ENCODE results near the gene CPHXL2. TPM values are rescaled to one million over a fixed set of nuclear protein-coding genes. Genes with fewer than 3 reads are reported as not detected.
A peak's percentile ranks its signal among the peaks of the same experiment; 100 is the strongest.

Gene CPHXL2
- total RNA-seq, 4 donors from 2014 or later: not detected

DNA sequence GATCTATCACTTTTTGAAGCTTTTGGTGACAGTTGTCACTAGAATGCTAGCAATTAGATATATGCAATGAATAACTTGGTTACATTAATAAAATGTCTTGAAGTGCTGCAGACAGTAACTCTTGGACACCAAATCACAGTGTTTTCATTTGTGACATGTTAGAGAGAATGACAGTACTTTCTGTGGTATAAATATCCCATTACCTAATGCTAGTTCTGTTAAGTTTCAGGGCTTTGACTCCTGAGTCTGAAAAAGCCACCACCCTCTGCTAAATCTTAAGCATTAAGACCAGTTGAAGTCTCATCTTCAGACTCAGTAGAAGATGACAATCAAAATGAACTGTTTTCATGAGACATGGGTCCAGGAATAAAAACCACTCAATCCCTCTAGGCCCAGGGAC, 10.6 kb upstream of the CPHXL2 start:
- ATAC-seq (no peak), DNase-seq (no peak)
- Histone ChIP-seq H3K27ac (no peak overlapping the region), H3K4me3 (no peak overlapping the region), H3K4me1 (peaks cover 0 to 6% of the 10 kb centered on the region in 2 donors), H3K36me3 (no peaks in the 10 kb centered on the region), H3K9me3 (no peaks in the 10 kb centered on the region), H3K27me3 (no peaks in the 10 kb centered on the region)
- in situ Hi-C loops (cut with MboI; ENCODE audit: low sequenced_read_pairs in 4 of 4) (no loop called here), intact Hi-C loops (cut with DNase I; ENCODE audit: low total_unique reads) (no loop called here)
- TF ChIP-seq, protein P1, sequence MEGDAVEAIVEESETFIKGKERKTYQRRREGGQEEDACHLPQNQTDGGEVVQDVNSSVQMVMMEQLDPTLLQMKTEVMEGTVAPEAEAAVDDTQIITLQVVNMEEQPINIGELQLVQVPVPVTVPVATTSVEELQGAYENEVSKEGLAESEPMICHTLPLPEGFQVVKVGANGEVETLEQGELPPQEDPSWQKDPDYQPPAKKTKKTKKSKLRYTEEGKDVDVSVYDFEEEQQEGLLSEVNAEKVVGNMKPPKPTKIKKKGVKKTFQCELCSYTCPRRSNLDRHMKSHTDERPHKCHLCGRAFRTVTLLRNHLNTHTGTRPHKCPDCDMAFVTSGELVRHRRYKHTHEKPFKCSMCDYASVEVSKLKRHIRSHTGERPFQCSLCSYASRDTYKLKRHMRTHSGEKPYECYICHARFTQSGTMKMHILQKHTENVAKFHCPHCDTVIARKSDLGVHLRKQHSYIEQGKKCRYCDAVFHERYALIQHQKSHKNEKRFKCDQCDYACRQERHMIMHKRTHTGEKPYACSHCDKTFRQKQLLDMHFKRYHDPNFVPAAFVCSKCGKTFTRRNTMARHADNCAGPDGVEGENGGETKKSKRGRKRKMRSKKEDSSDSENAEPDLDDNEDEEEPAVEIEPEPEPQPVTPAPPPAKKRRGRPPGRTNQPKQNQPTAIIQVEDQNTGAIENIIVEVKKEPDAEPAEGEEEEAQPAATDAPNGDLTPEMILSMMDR (IDR thresholded peaks at IDR 0.05 in 4 of 5, conservative IDR thresholded peaks at IDR 0.05 in 1 of 5): no peak
- TF ChIP-seq POLR2A (IDR thresholded peaks at IDR 0.05): no peak

DNA sequence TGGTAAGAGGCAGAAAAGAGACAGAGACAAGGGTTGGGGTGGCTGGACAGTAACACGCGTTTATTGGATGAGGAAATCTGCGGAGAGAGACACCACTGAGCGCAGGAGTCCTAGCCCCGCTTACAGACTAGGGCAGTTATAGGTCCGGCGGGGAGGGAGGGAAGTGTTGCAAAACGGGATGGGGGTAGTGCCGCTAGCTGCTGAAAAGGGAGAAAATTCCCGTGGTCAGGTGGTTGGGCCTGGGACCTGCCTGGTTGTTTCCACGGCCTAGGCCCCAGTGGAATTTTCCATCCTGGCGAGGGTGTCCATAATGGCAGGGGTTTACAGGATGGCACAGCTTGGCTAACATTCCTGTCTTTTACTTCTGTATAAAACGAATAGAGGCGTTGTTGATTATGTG, 5.5 kb upstream of the CPHXL2 start:
- DNase-seq (no peak), ATAC-seq (no peak)
- Histone ChIP-seq H3K27ac (no peak overlapping the region), H3K4me3 (no peak overlapping the region), H3K27me3 (no peaks in the 10 kb centered on the region), H3K4me1 (peaks cover 0 to 3% of the 10 kb centered on the region in 2 donors), H3K36me3 (no peaks in the 10 kb centered on the region), H3K9me3 (no peaks in the 10 kb centered on the region)
- TF ChIP-seq POLR2A (IDR thresholded peaks at IDR 0.05): no peak
- TF ChIP-seq, protein P1 (IDR thresholded peaks at IDR 0.05 in 4 of 5, conservative IDR thresholded peaks at IDR 0.05 in 1 of 5): no peak
- intact Hi-C loops (cut with DNase I; ENCODE audit: low total_unique reads) (no loop called here), in situ Hi-C loops (cut with MboI; ENCODE audit: low sequenced_read_pairs in 4 of 4) (no loop called here)

DNA sequence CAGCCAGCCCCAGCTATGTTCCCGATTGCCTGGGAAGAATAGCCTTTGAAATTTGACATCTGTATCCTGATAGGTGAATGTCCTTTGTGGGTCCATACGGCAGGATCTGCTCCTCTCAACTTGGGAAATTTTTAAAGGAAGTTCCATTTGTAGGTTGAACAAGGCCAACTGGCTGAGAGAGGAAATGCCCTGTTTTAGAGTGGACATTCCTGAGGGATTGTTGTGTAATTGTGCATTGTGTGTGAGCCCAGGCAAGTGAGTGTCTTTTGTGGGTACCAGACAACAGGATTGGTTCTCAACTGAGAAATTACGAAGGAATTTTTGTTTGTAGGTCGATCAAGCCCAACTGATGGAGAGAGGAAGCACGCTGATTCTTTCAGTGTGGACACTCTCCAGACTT, 2.6 kb upstream of the CPHXL2 start:
- Histone ChIP-seq H3K9me3 (no peaks in the 10 kb centered on the region), H3K4me3 (no peak overlapping the region), H3K4me1 (no peaks in the 10 kb centered on the region), H3K36me3 (no peaks in the 10 kb centered on the region), H3K27me3 (no peaks in the 10 kb centered on the region), H3K27ac (peak overlapping the region in 1 of 4 donors; percentile 22)
- intact Hi-C loops (cut with DNase I; ENCODE audit: low total_unique reads): no loop called here
- TF ChIP-seq, protein P1 (IDR thresholded peaks at IDR 0.05 in 4 of 5, conservative IDR thresholded peaks at IDR 0.05 in 1 of 5): no peak
- TF ChIP-seq POLR2A (IDR thresholded peaks at IDR 0.05): no peak
- ATAC-seq (no peak), DNase-seq (no peak)
- in situ Hi-C loops (cut with MboI; ENCODE audit: low sequenced_read_pairs in 4 of 4): no loop called here

DNA sequence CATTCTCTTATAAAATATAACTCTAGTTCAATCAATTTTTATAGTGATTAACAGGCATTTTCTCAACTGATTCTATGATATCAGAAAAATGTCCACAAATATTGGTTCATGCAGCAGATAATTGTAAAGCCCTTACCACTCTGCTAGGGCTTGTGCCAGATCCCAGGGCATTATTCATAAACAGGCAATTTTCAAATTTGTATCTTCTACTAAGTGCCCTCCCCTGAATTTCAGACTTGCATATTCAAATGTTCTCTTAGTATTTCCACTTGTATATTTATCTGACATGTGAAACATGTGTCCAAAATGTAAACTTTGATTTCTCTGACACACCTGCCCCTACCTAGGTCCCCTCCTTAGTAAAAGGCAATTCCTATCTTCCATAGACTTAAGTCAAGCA, 9.3 kb downstream of the CPHXL2 start:
- in situ Hi-C loops (cut with MboI; ENCODE audit: low sequenced_read_pairs in 4 of 4): no loop called here
- TF ChIP-seq, protein P1 (IDR thresholded peaks at IDR 0.05 in 4 of 5, conservative IDR thresholded peaks at IDR 0.05 in 1 of 5): no peak
- TF ChIP-seq POLR2A (IDR thresholded peaks at IDR 0.05): no peak
- Histone ChIP-seq H3K36me3 (no peaks in the 10 kb centered on the region), H3K27me3 (no peaks in the 10 kb centered on the region), H3K27ac (no peak overlapping the region), H3K9me3 (no peaks in the 10 kb centered on the region), H3K4me1 (no peaks in the 10 kb centered on the region), H3K4me3 (no peak overlapping the region)
- DNase-seq (no peak), ATAC-seq (no peak)
- intact Hi-C loops (cut with DNase I; ENCODE audit: low total_unique reads): no loop called here

DNA sequence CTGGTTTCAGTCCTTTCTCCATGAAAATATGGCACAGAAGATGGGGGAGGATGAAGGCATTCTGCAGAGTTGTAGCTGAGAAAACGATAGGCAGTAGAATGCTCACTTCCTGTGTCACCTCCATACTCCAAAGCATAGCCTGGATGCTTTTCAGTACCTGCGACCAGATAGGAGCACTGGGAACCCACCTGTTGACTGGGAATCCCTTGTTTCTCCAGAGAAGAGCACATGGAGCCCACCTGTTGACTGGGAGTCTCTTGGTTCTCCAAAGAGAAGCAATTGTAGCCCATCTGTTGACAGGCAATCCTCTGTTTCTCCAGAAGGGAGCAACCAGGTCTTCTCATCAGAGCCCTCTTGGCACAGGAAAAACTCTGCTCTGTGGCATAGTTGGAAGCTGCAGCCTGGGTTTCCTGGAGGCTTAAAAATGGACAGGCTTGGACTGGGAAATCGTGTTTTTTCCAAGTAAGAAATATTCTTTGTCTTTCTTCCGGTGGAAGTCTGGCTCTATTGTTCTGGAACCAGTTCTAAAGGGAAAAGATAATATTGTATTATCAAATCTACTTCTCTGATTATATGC, 16.0 kb downstream of the CPHXL2 start:
- ATAC-seq: no peak
- Histone ChIP-seq H3K36me3 (peaks cover 0 to 32% of the 10 kb centered on the region in 2 donors), H3K27ac (no peak overlapping the region), H3K27me3 (no peaks in the 10 kb centered on the region), H3K4me3 (no peak overlapping the region), H3K4me1 (peaks cover 0 to 5% of the 10 kb centered on the region in 2 donors), H3K9me3 (no peaks in the 10 kb centered on the region)
- in situ Hi-C loops (cut with MboI; ENCODE audit: low sequenced_read_pairs in 4 of 4) (no loop called here), intact Hi-C loops (cut with DNase I; ENCODE audit: low total_unique reads) (no loop called here)
- DNase-seq: no peak
- TF ChIP-seq, protein P1 (IDR thresholded peaks at IDR 0.05 in 4 of 5, conservative IDR thresholded peaks at IDR 0.05 in 1 of 5): no peak
- TF ChIP-seq POLR2A (IDR thresholded peaks at IDR 0.05): no peak

Measured in gastrocnemius medialis (tissue), 4 donors.